SJCRH30 (cell line): Measurements from ENCODE around the gene PDSS1. TPM values are rescaled to one million over a fixed set of nuclear protein-coding genes. Genes with fewer than 3 reads are reported as not detected.
A peak's percentile ranks its signal among the peaks of the same experiment; 100 is the strongest.

Experiments used
- DNase-seq, 2 experiments: peaks; one replicate each; pipeline ENCODE4 v3.0.0-alpha.2; 2015 to 2020
- H3K27ac ChIP-seq: fragments of 250-450 bp; sonication (Bioruptor Pico); 2 replicates; pipeline ENCODE4 v1.5.1; 2020; ENCODE audit warnings: mild to moderate bottlenecking, moderate library complexity
- H3K27me3 ChIP-seq: fragments of 250-450 bp; sonication (Bioruptor Pico); 2 replicates; pipeline ENCODE4 v1.5.1; 2020; ENCODE audit warnings: mild to moderate bottlenecking, moderate library complexity
- H3K36me3 ChIP-seq: fragments of 250-450 bp; sonication (Bioruptor Pico); 2 replicates; pipeline ENCODE4 v1.5.1; 2020; ENCODE audit warnings: mild to moderate bottlenecking, moderate library complexity
- H3K4me1 ChIP-seq: fragments of 250-450 bp; sonication (Bioruptor Pico); 2 replicates; pipeline ENCODE4 v1.5.1; 2020; ENCODE audit warnings: mild to moderate bottlenecking, moderate library complexity
- H3K4me3 ChIP-seq: fragments of 250-450 bp; sonication (Bioruptor Pico); 2 replicates; pipeline ENCODE4 v1.5.1; 2020; ENCODE audit warnings: mild to moderate bottlenecking, moderate library complexity
- H3K9me3 ChIP-seq: fragments of 250-450 bp; sonication (Bioruptor Pico); replicated peaks from 2 replicates; pipeline ENCODE4 v1.5.1; 2020; ENCODE audit warnings: mild to moderate bottlenecking, moderate library complexity
- total RNA-seq: library from RNA; depleted of rRNA; stranded (reverse); fragments of >200 nt; shearing (Covaris generic); gene quantifications from 2 replicates; pipeline ENCODE4 v1.2.3, GENCODE V29; 2014

Gene PDSS1
- total RNA-seq, 1 experiment from 2014 or later: 33.2 TPM

DNA sequence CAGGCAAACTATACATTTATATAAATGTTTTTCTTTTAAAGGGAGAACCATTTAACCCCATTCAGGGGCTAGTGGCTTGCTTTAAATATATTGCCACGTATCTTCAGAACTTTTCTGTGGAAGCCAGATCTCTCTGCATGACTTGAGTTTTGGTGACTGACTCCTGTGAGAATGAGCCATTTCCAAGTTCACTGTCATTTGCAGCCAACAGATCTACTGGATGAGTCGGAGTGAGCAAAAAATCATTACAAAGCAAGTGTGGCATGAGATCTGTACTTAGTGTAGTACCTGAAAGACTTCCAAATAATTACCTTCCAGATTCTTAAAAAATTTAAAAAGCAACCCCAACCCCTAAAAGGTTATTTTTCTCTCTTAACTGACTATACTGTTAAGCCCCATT is 45.6 kb downstream of the PDSS1 start:
- Histone ChIP-seq H3K27ac (no peak overlapping the region), H3K9me3 (no peaks in the 10 kb centered on the region), H3K4me1 (no peaks in the 10 kb centered on the region), H3K27me3 (no peaks in the 10 kb centered on the region), H3K4me3 (no peak overlapping the region), H3K36me3 (peaks cover 79% of the 10 kb centered on the region)
- DNase-seq: no peak

- H3K27me3 ChIP-seq: no peaks in the 10 kb centered on the region
- peaks cover 77% of the 10 kb centered on the region for H3K36me3 ChIP-seq
- no peak overlapping the region for H3K27ac ChIP-seq
Observed at GRCh38 chr10:26743841-26744240, 46.3 kb downstream of the PDSS1 start.

DNA sequence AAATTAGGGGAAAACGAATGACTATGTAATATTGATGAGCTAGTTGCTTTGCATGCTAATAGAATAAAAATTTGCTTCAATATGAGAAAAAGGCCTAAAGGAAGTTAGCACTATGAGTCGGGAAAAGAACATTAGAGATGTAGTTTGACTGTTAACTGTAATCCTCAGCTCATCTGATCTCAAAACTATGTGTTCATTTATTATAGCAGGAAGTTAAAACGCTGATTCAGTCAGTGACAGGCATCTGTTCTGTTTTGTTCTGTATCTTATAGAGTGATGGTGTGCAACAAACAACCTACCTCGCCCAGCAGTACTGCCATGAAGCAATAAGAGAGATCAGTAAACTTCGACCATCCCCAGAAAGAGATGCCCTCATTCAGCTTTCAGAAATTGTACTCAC is 48.6 kb downstream of the PDSS1 start:
- no peak overlapping the region for H3K4me3 ChIP-seq
- no peak overlapping the region for H3K27ac ChIP-seq
- no peaks in the 10 kb centered on the region for H3K27me3 ChIP-seq
- H3K9me3 ChIP-seq: no peaks in the 10 kb centered on the region
- H3K36me3 ChIP-seq: peaks cover 71% of the 10 kb centered on the region
- DNase-seq: no peak
- H3K4me1 ChIP-seq: no peaks in the 10 kb centered on the region

More at GRCh38 chr10:26743841-26744240, 46.3 kb downstream of the PDSS1 start:
- H3K4me1 ChIP-seq: no peaks in the 10 kb centered on the region
- no peak overlapping the region for H3K4me3 ChIP-seq
- H3K9me3 ChIP-seq: no peaks in the 10 kb centered on the region
- DNase-seq: no peak

- H3K36me3 ChIP-seq: peaks cover 18% of the 10 kb centered on the region
- no peak overlapping the region for H3K27ac ChIP-seq
- no peak for DNase-seq
- H3K4me3 ChIP-seq: no peak overlapping the region
- no peaks in the 10 kb centered on the region for H3K9me3 ChIP-seq
- H3K27me3 ChIP-seq: no peaks in the 10 kb centered on the region
- no peaks in the 10 kb centered on the region; the same call in 1 of the 2 replicates for H3K4me1 ChIP-seq
Observed at GRCh38 chr10:26755443-26755903, 58.0 kb downstream of the PDSS1 start.

DNA sequence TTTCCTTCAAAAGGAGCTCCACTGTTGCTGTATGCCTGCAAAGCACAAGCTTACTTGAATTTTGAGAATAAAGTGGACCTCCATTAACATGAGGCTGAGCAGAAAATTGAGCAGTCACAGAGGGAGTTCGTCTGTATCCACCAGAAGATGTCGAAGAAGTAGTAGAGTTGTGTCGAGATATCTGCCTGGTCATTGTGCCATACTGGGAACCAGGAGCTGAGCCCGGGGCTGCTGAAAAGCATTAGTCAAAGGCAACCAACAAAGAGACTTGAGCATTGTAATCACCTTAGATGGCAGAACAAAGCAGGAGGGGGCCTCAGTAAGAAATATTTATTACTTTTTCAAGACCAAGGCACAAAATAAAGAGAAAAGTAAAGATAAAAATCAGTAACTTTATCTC is 61.5 kb downstream of the PDSS1 start:
- no peaks in the 10 kb centered on the region for H3K27me3 ChIP-seq
- DNase-seq: no peak
- H3K36me3 ChIP-seq: peaks cover 19% of the 10 kb centered on the region
- no peaks in the 10 kb centered on the region for H3K9me3 ChIP-seq
- H3K27ac ChIP-seq: no peak overlapping the region
- no peak overlapping the region for H3K4me3 ChIP-seq
- no peaks in the 10 kb centered on the region; the same call in 1 of the 2 replicates for H3K4me1 ChIP-seq

GRCh38 chr10:26765549-26765948 is 68.0 kb downstream of the PDSS1 start:
- H3K36me3 ChIP-seq: peaks cover 10% of the 10 kb centered on the region
- no peak overlapping the region for H3K27ac ChIP-seq
- H3K4me3 ChIP-seq: no peak overlapping the region
- no peaks in the 10 kb centered on the region for H3K4me1 ChIP-seq
- H3K27me3 ChIP-seq: no peaks in the 10 kb centered on the region
- no peaks in the 10 kb centered on the region for H3K9me3 ChIP-seq
- no peak for DNase-seq

- Histone ChIP-seq H3K27ac (no peak overlapping the region), H3K36me3 (no peaks in the 10 kb centered on the region; the same call in 1 of the 2 replicates), H3K27me3 (no peaks in the 10 kb centered on the region), H3K4me3 (no peak overlapping the region), H3K4me1 (no peaks in the 10 kb centered on the region), H3K9me3 (no peaks in the 10 kb centered on the region)
- no peak for DNase-seq
Observed at GRCh38 chr10:26770069-26770468, 72.6 kb downstream of the PDSS1 start.

DNA sequence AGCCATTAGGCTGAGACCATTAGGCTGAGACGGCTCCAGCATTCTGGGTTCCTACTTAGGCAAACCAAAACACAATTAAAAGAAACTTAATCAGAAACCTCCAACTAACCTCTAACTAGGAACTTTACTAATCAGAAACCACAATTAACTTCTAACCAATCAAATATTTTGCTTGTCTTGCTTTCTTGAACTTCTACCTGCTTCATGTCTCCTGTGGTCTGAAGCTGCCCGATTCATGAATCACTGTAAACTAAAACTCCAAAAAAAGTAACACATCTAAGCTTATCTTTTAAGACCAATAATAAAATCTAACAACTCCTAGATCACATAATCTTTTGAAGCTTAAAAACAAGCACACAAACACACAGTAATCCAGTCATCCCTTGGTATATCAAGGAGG is 76.1 kb downstream of the PDSS1 start:
- DNase-seq: no peak
- H3K4me3 ChIP-seq: no peak overlapping the region
- no peaks in the 10 kb centered on the region for H3K36me3 ChIP-seq
- H3K27me3 ChIP-seq: no peaks in the 10 kb centered on the region
- H3K27ac ChIP-seq: no peak overlapping the region
- H3K9me3 ChIP-seq: no peaks in the 10 kb centered on the region
- no peaks in the 10 kb centered on the region for H3K4me1 ChIP-seq

DNA sequence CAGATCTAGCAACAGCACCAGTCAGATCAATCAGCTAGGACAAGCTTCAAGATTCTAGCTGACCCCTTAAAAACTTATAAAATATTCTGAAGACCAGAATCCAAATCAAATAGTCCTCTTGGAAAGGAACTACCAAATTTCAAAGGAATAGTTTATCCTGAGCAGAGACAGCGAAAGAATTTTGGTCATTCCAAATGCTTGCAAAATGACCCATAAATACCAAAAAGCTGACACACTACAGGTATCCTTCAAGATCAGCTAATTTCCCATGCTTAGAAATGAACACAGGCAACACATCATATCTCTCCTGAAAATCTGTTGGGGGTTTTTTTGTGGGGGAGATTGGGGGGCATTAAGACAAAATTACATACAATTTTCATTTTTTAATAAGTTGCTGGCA is 78.8 kb downstream of the PDSS1 start:
- no peak for DNase-seq
- H3K27me3 ChIP-seq: no peaks in the 10 kb centered on the region
- no peaks in the 10 kb centered on the region for H3K4me1 ChIP-seq
- H3K36me3 ChIP-seq: no peaks in the 10 kb centered on the region
- H3K4me3 ChIP-seq: no peak overlapping the region
- H3K27ac ChIP-seq: no peak overlapping the region
- no peaks in the 10 kb centered on the region for H3K9me3 ChIP-seq

DNA sequence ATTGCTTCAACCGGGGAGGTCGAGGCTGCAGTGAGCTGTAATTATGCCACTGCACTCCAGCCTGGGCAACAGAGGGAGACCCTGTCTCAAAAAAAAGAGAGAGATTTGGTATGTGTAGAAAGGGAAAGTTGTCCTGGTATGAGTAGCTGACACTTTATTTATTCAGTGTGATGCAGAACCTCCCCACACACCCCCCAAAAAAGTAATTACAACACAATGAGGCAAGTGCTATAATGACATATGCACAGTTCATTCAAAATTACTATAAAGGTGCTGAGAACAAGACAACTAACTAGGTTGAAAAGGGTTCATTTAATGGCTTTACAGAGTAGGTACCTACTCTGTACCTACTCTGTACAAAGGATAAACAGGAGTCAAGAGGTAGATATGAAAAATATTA is 80.2 kb downstream of the PDSS1 start:
- H3K9me3 ChIP-seq: no peaks in the 10 kb centered on the region
- no peak overlapping the region for H3K4me3 ChIP-seq
- no peak for DNase-seq
- H3K36me3 ChIP-seq: no peaks in the 10 kb centered on the region
- no peaks in the 10 kb centered on the region for H3K27me3 ChIP-seq
- H3K4me1 ChIP-seq: no peaks in the 10 kb centered on the region
- H3K27ac ChIP-seq: no peak overlapping the region

GRCh38 chr10:26779176-26779860 is 81.8 kb downstream of the PDSS1 start:
- no peak overlapping the region for H3K27ac ChIP-seq
- no peak for DNase-seq
- no peak overlapping the region for H3K4me3 ChIP-seq
- H3K4me1 ChIP-seq: no peaks in the 10 kb centered on the region; the same call in 1 of the 2 replicates
- H3K27me3 ChIP-seq: no peaks in the 10 kb centered on the region
- H3K9me3 ChIP-seq: no peaks in the 10 kb centered on the region
- H3K36me3 ChIP-seq: no peaks in the 10 kb centered on the region

GRCh38 chr10:26780106-26780792 is 82.7 kb downstream of the PDSS1 start:
- H3K4me1 ChIP-seq: no peaks in the 10 kb centered on the region; the same call in 1 of the 2 replicates
- no peaks in the 10 kb centered on the region for H3K36me3 ChIP-seq
- peak in 1 of 2 experiments; percentile 8 for DNase-seq
- H3K27me3 ChIP-seq: no peaks in the 10 kb centered on the region
- no peak overlapping the region for H3K4me3 ChIP-seq
- H3K9me3 ChIP-seq: no peaks in the 10 kb centered on the region
- no peak overlapping the region for H3K27ac ChIP-seq

DNA sequence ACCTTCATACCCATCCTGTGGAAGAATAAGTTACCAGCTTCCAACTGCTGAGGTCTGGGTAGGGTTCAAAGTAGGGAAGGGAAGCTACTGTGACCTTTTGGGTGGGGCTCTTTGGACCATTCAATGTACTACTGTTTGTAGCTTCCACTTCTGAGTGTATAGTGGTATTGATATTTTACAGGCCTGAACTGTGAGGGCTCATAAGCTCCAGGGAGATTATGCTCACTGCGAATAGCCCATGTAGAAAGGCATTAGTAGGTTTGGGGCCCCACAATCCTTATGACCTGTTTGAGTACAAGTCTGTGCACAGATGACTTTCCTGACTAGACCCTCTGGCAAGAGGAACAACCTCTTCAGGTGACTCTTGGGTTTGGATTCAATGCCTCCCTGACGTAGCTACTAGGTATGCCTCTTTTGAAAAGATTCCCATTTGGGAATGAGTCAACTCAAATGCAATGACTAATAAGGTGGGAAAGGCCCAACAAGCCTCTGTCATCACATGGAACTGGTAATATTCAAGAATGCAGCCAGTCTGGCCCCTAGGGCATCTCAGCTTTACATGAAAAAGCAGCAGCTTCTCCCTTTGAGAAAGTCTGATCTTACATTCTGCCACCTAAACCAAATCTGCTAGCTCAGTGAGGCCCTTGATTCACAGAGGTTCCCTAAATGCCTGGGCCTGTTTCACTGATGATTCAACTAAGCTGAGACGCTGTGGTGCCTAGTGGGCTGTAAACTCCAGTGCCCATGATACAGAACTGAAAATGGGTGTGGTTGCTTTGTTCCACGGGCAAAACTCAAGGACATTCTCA is 83.5 kb downstream of the PDSS1 start:
- no peaks in the 10 kb centered on the region; the same call in 1 of the 2 replicates for H3K4me1 ChIP-seq
- H3K9me3 ChIP-seq: no peaks in the 10 kb centered on the region
- no peak for DNase-seq
- H3K27ac ChIP-seq: no peak overlapping the region
- no peaks in the 10 kb centered on the region for H3K36me3 ChIP-seq
- H3K4me3 ChIP-seq: no peak overlapping the region
- no peaks in the 10 kb centered on the region for H3K27me3 ChIP-seq

DNA sequence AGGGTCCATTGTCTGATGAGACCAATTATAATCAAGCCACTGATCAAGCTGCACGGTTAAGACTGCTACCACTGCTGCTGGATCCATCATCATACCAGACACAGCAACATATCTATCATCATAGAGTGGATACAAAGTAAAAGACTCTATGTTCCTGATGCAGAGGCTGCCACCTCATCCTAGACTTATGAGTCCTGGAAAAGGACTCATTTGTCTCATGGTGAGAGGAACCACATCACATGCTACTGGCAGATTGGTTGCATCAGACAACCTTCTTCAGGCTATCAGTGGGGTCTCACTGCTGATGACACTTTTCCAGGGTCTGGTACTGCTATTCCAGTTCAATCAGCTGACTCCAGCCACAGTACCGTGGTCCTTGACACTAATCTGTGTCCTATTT is 84.3 kb downstream of the PDSS1 start:
- no peak overlapping the region for H3K4me3 ChIP-seq
- DNase-seq: no peak
- no peaks in the 10 kb centered on the region for H3K27me3 ChIP-seq
- no peaks in the 10 kb centered on the region; the same call in 1 of the 2 replicates for H3K4me1 ChIP-seq
- H3K27ac ChIP-seq: no peak overlapping the region
- no peaks in the 10 kb centered on the region for H3K36me3 ChIP-seq
- H3K9me3 ChIP-seq: no peaks in the 10 kb centered on the region

DNA sequence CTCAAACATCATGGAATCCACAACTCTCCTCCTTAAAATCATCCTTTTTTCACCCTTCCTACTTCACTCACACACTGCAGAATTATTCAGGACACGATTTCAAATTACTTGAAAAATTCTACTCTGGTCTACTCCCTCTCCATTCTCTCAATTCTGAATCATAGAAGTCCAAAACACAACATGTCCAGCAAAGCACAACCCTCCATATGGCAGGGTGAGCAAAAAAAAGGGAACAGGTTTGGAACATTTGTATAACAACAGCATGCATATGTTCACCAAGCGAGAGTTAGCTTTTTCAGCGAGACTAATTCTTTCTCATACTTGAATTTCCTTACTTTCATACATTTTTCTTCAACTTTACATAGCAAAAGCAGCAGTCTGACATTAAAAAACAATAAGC is 89.9 kb downstream of the PDSS1 start:
- no peaks in the 10 kb centered on the region for H3K27me3 ChIP-seq
- H3K4me3 ChIP-seq: no peak overlapping the region
- no peaks in the 10 kb centered on the region; the same call in 1 of the 2 replicates for H3K4me1 ChIP-seq
- no peaks in the 10 kb centered on the region; the same call in none of the 2 replicates for H3K36me3 ChIP-seq
- DNase-seq: no peak
- H3K9me3 ChIP-seq: peaks cover 4% of the 10 kb centered on the region; the same call in 1 of the 2 replicates
- no peak overlapping the region for H3K27ac ChIP-seq
